Ovary (tissue), 9 donors: ENCODE data around the gene CD14. TPM values are rescaled to one million over a fixed set of nuclear protein-coding genes. Genes with fewer than 3 reads are reported as not detected.
"Not testable (repeated sequence)": the region's sequence is repeated elsewhere in the genome, so short reads cannot be mapped to it uniquely, and the experiment has no call there.

Source experiments
- DNase-seq, 5 donors: peaks; one replicate each; pipeline ENCODE4 v3.0.0-alpha.2; 2019 to 2020
- H3K27ac ChIP-seq, 2 donors: fragments of 200-600 bp; one replicate each; pipeline versions ENCODE4 v1.5.1 to v1.8.0; 2019 to 2022
- H3K27me3 ChIP-seq: fragments of 200-600 bp; one replicate; pipeline ENCODE4 v1.8.0; 2022
- H3K36me3 ChIP-seq: fragments of 200-600 bp; sonication (generic); one replicate; pipeline ENCODE4 v1.5.1; 2019
- H3K4me1 ChIP-seq: one replicate; pipeline ENCODE4 v1.8.1; 2013; ENCODE audit warnings: mild to moderate bottlenecking, moderate library complexity; ENCODE audit not compliant: insufficient read depth
- H3K4me3 ChIP-seq: fragments of 200-600 bp; sonication (generic); one replicate; pipeline ENCODE4 v1.5.1; 2017
- H3K9me3 ChIP-seq, 2 donors: fragments of 200-600 bp in 1 of 2; sonication (generic) in 1 of 2; one replicate each; pipeline versions ENCODE4 v1.5.1 to v1.8.1; 2013 to 2019; ENCODE audit warnings: mild to moderate bottlenecking in 1 of 2, moderate library complexity in 1 of 2
- EP300 ChIP-seq: sonication (generic); formaldehyde crosslinking; IDR thresholded peaks from one replicate; pipeline ENCODE4 v1.6.1; 2017; ENCODE audit warnings: antibody characterized with exemption
- POLR2A ChIP-seq: fragments of 450-650 bp; IDR thresholded peaks from one replicate; pipeline ENCODE4 v1.6.1; 2017; ENCODE audit warnings: antibody characterized with exemption, mild to moderate bottlenecking, moderate library complexity
- WGBS, 3 donors: extraction: QIAGEN DNeasy Blood & Tissue Kit in 1 of 3; methylation state at CpG; one replicate each; pipeline versions ENCODE4 v1.1.5 to v1.1.7; 2013 to 2017; 5-methylcytosine and 5-hydroxymethylcytosine counted together
- intact Hi-C, 4 donors: fragments of 100-400 bp; cut with DNase I; formaldehyde crosslinking; loops; one replicate each; pipeline versions ENCODE4 v1.11.0 to v1.15.1; 2022 to 2023
- polyA plus RNA-seq, 2 donors: library from polyadenylated mRNA; stranded (reverse); fragments of 200-250 nt in 1 of 2; fragments of 350-450 nt in 1 of 2; fragmentation: Illumina TruSeq in 1 of 2; extraction: RNeasy Lipid Tissue Mini Kit (QIAGEN cat#74804) in 1 of 2; gene quantifications; one replicate each; pipeline ENCODE4 v1.2.3, GENCODE V29; 2013 to 2014
- total RNA-seq, 7 donors: library from RNA; depleted of rRNA in 2 of 7; stranded (reverse); fragments of >200 nt in 2 of 7; fragmentation: NEBNext Ultra II Directional in 3 of 7; extraction: Animal tissue kit (Norgen Biotek cat#: 25700) in 3 of 7; gene quantifications; one replicate each; pipeline versions ENCODE4 v1.1.0 to v1.2.4, GENCODE V29; 2016 to 2023
- TF ChIP-seq, protein P1 (sequence below), 3 donors: fragments of 450-650 bp in 2 of 3; fragments of 200-600 bp in 1 of 3; IDR thresholded peaks; one replicate each; pipeline versions ENCODE4 v1.5.1 to v1.8.0; 2016 to 2022; ENCODE audit warnings: antibody characterized with exemption in 3 of 3, mild to moderate bottlenecking in 1 of 3
- donor health status: DM: no; HTN: no; CAD: no; lungs with moderate emphysema.
- donor health status: DM: no; HTN: no; CAD: no.
- donor health status: Bipolar disorder and iron deficiency.
- donor health status: DM: yes; HTN: yes; CAD: no.
- donor health status: DM: no; HTN: no; CAD: no.
- donor health status: DM: yes; HTN: yes; CAD: no.

Gene CD14
- total and polyA plus RNA-seq, 9 donors: 8.7 to 96.0 (median 37.7) TPM

DNA sequence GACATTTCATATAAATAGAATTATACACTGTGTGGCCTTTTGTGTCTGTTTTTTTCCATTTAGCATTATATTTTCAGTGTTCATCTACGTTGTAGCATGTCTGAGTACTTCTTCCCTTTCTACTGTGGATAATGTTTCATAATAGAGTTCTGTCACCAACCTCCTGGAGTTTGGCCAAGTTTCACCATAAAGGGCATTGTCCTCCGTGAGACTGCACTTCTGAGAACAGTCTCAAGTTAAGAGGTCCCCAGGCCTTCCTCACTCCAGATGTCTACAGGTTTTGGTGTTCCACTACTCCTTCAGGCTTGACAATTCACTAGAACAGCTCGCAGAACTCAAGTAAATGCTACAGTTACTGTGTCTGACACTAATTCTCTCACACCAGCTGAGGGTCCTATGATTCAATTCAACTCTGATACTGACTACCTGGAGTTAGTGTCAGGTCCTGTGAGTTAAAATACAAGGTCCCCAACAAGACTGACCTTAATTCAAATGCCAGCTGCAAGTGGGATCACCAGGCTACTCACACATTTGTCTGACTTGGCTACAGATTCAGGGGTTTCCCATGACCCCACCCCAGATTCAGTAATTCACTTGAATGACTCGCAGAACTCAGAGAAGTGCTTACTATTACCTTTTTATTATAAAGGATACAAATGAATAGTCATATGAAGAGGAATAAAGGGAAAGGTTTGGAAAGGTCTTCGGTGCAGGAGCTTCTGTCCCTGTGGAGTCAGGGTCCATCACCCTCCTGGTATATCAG is 37.3 kb downstream of the CD14 start:
- H3K4me1 ChIP-seq: peaks cover 16% of the 10 kb centered on the region
- H3K4me3 ChIP-seq: no peak overlapping the region
- 86 to 88% (median 88%) methylated on average over 5 of the region's 5 CpGs for WGBS, 3 donors
- no peak for DNase-seq
- intact Hi-C loops: no loop called here
- no peaks in the 10 kb centered on the region for H3K27me3 ChIP-seq
- H3K36me3 ChIP-seq: no peaks in the 10 kb centered on the region
- TF ChIP-seq POLR2A (no peak), EP300 (no peak)
- TF ChIP-seq, protein P1, sequence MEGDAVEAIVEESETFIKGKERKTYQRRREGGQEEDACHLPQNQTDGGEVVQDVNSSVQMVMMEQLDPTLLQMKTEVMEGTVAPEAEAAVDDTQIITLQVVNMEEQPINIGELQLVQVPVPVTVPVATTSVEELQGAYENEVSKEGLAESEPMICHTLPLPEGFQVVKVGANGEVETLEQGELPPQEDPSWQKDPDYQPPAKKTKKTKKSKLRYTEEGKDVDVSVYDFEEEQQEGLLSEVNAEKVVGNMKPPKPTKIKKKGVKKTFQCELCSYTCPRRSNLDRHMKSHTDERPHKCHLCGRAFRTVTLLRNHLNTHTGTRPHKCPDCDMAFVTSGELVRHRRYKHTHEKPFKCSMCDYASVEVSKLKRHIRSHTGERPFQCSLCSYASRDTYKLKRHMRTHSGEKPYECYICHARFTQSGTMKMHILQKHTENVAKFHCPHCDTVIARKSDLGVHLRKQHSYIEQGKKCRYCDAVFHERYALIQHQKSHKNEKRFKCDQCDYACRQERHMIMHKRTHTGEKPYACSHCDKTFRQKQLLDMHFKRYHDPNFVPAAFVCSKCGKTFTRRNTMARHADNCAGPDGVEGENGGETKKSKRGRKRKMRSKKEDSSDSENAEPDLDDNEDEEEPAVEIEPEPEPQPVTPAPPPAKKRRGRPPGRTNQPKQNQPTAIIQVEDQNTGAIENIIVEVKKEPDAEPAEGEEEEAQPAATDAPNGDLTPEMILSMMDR (IDR thresholded peaks at IDR 0.05): no peak
- H3K27ac ChIP-seq: peak overlapping the region in 1 of 2 donors; percentile 3
- H3K9me3 ChIP-seq: no peaks in the 10 kb centered on the region

DNA sequence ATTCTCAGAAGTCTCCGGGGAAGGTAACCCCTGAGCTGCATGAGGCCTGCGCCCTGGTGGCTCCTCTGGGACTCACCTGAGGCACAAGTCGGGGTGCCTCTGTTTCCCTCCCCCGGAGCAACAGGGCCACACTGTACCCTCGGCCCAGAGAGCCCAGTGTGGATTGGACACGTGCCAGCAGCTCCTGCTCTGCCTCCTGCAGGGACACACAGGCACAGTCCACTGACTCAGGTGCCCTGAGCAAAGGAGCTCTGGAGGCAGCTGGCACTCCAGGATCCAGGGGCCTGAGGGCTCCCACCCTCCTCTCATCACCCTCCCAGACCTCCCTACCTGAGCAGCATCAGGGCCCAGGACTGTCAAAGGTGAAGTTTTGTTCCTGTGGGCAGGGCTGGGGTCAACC is 38.8 kb downstream of the CD14 start:
- no peak overlapping the region for H3K4me3 ChIP-seq
- WGBS, 3 donors: 71 to 76% (median 75%) methylated on average over 6 of the region's 6 CpGs
- TF ChIP-seq POLR2A: no peak
- TF ChIP-seq, protein P1 (IDR thresholded peaks at IDR 0.05): no peak
- no peak for TF ChIP-seq EP300
- no peak overlapping the region for H3K27ac ChIP-seq
- intact Hi-C loops: no loop called here
- H3K36me3 ChIP-seq: no peaks in the 10 kb centered on the region
- DNase-seq: peak in 1 of 5 donors; percentile 41
- no peaks in the 10 kb centered on the region for H3K27me3 ChIP-seq
- H3K9me3 ChIP-seq: no peaks in the 10 kb centered on the region
- peaks cover 17% of the 10 kb centered on the region for H3K4me1 ChIP-seq

DNA sequence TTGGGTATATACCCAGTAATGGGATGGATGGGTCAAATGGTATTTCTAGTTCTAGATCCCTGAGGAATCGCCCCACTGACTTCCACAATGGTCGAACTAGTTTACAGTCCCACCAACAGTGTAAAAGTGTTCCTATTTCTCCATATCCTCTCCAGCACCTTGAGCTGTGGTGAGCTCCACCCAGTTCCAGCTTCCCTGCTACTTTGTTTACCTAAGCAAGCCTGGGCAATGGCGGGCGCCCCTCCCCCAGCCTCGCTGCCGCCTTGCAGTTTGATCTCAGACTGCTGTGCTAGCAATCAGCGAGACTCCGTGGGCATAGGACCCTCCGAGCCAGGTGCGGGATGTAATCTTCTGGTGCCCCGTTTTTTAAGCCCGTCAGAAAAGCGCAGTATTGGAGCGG is 39.9 kb downstream of the CD14 start:
- H3K27ac ChIP-seq, H3K9me3 ChIP-seq, H3K36me3 ChIP-seq, H3K27me3 ChIP-seq, DNase-seq, H3K4me3 ChIP-seq, intact Hi-C loops: not testable (repeated sequence)
- peaks cover 19% of the 10 kb centered on the region for H3K4me1 ChIP-seq
- 39 to 60% (median 60%) methylated on average over 11 to 13 of the region's 14 CpGs for WGBS, 3 donors

DNA sequence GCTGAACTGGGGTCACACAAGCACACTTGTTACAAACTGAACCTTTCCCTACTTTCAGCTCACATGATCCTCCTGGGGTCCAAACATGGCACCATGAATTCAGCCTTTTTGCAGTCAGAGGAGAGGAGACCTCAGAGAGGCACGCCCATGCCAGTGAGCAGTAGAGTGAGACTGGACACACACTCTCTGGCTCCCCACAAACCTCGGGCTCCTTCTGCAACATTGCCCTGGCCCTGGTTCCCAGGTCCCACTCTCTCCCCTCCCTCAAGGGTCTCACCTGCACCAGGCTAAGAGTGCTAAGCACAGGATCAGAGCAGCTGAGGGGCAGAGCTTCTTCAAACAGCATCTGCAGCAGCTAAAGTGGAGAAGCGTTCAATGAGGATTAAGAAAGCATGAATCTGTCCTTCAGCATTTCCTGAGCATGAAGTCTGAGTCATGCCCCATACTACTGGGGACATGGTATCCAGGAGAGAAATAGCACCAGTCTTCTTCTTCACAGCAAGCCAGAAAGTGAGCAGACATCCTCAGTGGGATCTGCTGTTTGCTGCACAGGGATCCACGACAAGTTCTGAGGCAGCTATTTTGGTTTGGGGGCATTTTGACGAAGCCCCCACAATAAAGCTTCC is 41.1 kb downstream of the CD14 start:
- 80 to 88% (median 82%) methylated on average over 5 of the region's 5 CpGs for WGBS, 3 donors
- TF ChIP-seq EP300: no peak
- TF ChIP-seq, protein P1 (IDR thresholded peaks at IDR 0.05): no peak
- no peak for TF ChIP-seq POLR2A
- no peak for DNase-seq
- H3K27ac ChIP-seq: no peak overlapping the region
- intact Hi-C loops: no loop called here
- no peaks in the 10 kb centered on the region for H3K27me3 ChIP-seq
- no peak overlapping the region for H3K4me3 ChIP-seq
- H3K9me3 ChIP-seq: no peaks in the 10 kb centered on the region
- H3K4me1 ChIP-seq: peaks cover 19% of the 10 kb centered on the region
- no peaks in the 10 kb centered on the region for H3K36me3 ChIP-seq

DNA sequence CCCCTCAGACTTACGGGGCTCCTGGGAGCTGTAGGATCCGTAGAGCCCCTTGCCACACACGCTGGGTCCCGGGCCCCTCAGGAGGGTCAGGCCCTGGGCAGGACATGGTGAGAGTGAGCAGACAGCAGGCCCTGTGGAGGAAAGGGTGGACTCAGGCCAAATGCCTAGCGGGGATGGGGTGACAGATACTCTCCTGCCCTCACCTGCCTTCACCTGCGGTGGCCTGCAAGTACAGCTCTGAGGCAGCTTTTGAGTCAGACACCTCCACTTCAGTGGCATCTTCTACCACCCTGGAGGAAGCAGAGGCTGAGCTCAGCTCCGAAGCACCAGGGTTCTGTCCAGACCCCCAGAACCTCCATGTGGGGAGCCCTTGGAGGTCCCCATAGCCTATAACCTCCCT is 42.1 kb downstream of the CD14 start:
- Histone ChIP-seq H3K4me3 (no peak overlapping the region), H3K9me3 (no peaks in the 10 kb centered on the region), H3K27me3 (no peaks in the 10 kb centered on the region), H3K4me1 (peaks cover 10% of the 10 kb centered on the region), H3K36me3 (no peaks in the 10 kb centered on the region), H3K27ac (no peak overlapping the region)
- TF ChIP-seq POLR2A (no peak), EP300 (no peak)
- TF ChIP-seq, protein P1 (IDR thresholded peaks at IDR 0.05): no peak
- intact Hi-C loops: no loop called here
- 86 to 93% (median 92%) methylated on average over 7 of the region's 7 CpGs for WGBS, 3 donors
- DNase-seq: no peak
